MCF 10A (cell line): Measurements from ENCODE around the gene GRIN2C. TPM values are rescaled to one million over a fixed set of nuclear protein-coding genes. Genes with fewer than 3 reads are reported as not detected.

Source experiments
- BruUV-seq: library from RNA; stranded (reverse); fragments of 400-500 nt; replicated peaks from 2 replicates; lab custom pipeline; 2021; lab: Mats Ljungman, UMichigan
- CTCF ChIA-PET: fragments of 300-600 bp; sonication (Branson Sonifier 250); formaldehyde crosslinking; extraction: SDS; loops from one replicate; lab custom pipeline; 2021; ENCODE audit warnings: antibody characterized with exemption, inconsistent platforms; lab: Yijun Ruan, JAX
- POLR2A ChIA-PET: fragments of 300-600, 350-650 bp; sonication (Branson Sonifier 250); formaldehyde crosslinking; extraction: SDS; loops from one replicate; lab custom pipeline; 2020; ENCODE audit warnings: antibody characterized with exemption, inconsistent platforms; lab: Yijun Ruan, JAX
- DNase-seq: peaks from one replicate; pipeline ENCODE4 v3.0.0-alpha.2; 2018; ENCODE audit not compliant: unreplicated experiment
- H3K27ac Mint-ChIP-seq: one replicate; pipeline ENCODE4 v1.8.0; 2022; ENCODE audit warnings: mild to moderate bottlenecking, low read depth, mixed read lengths; ENCODE audit not compliant: unreplicated experiment
- H3K27me3 Mint-ChIP-seq: one replicate; pipeline ENCODE4 v1.8.0; 2022; ENCODE audit warnings: mixed read lengths; ENCODE audit not compliant: insufficient read depth, unreplicated experiment
- H3K36me3 Mint-ChIP-seq: one replicate; pipeline ENCODE4 v1.8.0; 2022; ENCODE audit warnings: mild to moderate bottlenecking, moderate library complexity, mixed read lengths; ENCODE audit not compliant: insufficient read depth, unreplicated experiment
- H3K4me1 Mint-ChIP-seq: one replicate; pipeline ENCODE4 v1.8.0; 2022; ENCODE audit warnings: mixed read lengths; ENCODE audit not compliant: insufficient read depth, unreplicated experiment
- H3K4me3 Mint-ChIP-seq: one replicate; pipeline ENCODE4 v1.8.0; 2022; ENCODE audit warnings: mild to moderate bottlenecking, moderate library complexity, mixed read lengths; ENCODE audit not compliant: unreplicated experiment
- H3K9me3 Mint-ChIP-seq: one replicate; pipeline ENCODE4 v1.8.0; 2022; ENCODE audit warnings: mixed read lengths; ENCODE audit not compliant: unreplicated experiment
- CTCF ChIP-seq: fragments of 200-600 bp; IDR thresholded peaks from one replicate; pipeline ENCODE4 v1.8.0; 2022; ENCODE audit warnings: antibody characterized with exemption, mild to moderate bottlenecking; ENCODE audit not compliant: unreplicated experiment
- intact Hi-C: fragments of 100-400 bp; cut with micrococcal nuclease; formaldehyde crosslinking; loops from 2 replicates; pipeline ENCODE4 v1.14.1; 2022
- total RNA-seq: library from RNA; stranded (reverse); gene quantifications from 2 replicates; pipeline ENCODE4 v1.2.3, GENCODE V29; 2022

The GRIN2C gene
- total RNA-seq, 1 experiment from 2014 or later: 0.28 TPM

GRCh38 chr17:74848656-74849399 lies 10.9 kb downstream of the GRIN2C start:
- no TSS peak for BruUV-seq
- H3K27ac Mint-ChIP-seq: no peak overlapping the region
- H3K9me3 Mint-ChIP-seq: no peaks in the 10 kb centered on the region
- CTCF ChIA-PET: interaction anchor here (0.6 to 0.9 kb wide), 2 partner anchors 16 to 567 kb away, joined by 3 read pairs; no protein-coding TSS in a partner anchor
- no peaks in the 10 kb centered on the region for H3K4me1 Mint-ChIP-seq
- no peaks in the 10 kb centered on the region for H3K36me3 Mint-ChIP-seq
- no peak for TF ChIP-seq CTCF
- peaks cover 21% of the 10 kb centered on the region for H3K27me3 Mint-ChIP-seq
- H3K4me3 Mint-ChIP-seq: no peak overlapping the region
- intact Hi-C loops: no loop called here
- no peak for DNase-seq
- POLR2A ChIA-PET: no interaction called here

- no peak for DNase-seq
- ChIA-PET CTCF (no interaction called here), POLR2A (interaction anchor here (0.6 kb wide), 1 partner anchor 28 kb away, joined by 3 read pairs; no protein-coding TSS in a partner anchor)
- Mint-ChIP-seq H3K4me3 (no peak overlapping the region), H3K27ac (no peak overlapping the region), H3K4me1 (no peaks in the 10 kb centered on the region), H3K9me3 (no peaks in the 10 kb centered on the region), H3K27me3 (peaks cover 14% of the 10 kb centered on the region), H3K36me3 (no peaks in the 10 kb centered on the region)
- intact Hi-C loops: no loop called here
- no peak for TF ChIP-seq CTCF
- no TSS peak for BruUV-seq
These were observed 13.1 kb downstream of the GRIN2C start for GRCh38 chr17:74846621-74847020.

- H3K36me3 Mint-ChIP-seq: no peaks in the 10 kb centered on the region
- intact Hi-C loops: no loop called here
These were observed 16.4 kb downstream of the GRIN2C start for GRCh38 chr17:74843352-74843627.

More at GRCh38 chr17:74843352-74843627, 16.4 kb downstream of the GRIN2C start:
- Mint-ChIP-seq H3K4me1 (peaks cover 8% of the 10 kb centered on the region), H3K4me3 (no peak overlapping the region), H3K27ac (no peak overlapping the region), H3K27me3 (no peaks in the 10 kb centered on the region), H3K9me3 (no peaks in the 10 kb centered on the region)
- CTCF ChIA-PET: interaction anchor here (0.6 to 3.1 kb wide), 8 partner anchors 11 to 401 kb away, joined by 3 to 12 read pairs (median 3); no protein-coding TSS in a partner anchor
- POLR2A ChIA-PET: interaction anchor here (0.6 kb wide), 1 partner anchor 613 kb away, joined by 3 read pairs; no protein-coding TSS in a partner anchor
- no TSS peak for BruUV-seq
- no peak for DNase-seq
- TF ChIP-seq CTCF: no peak
